ENCODE data around the gene COPS7B.

GRCh38 chr2:231764760-231765159, 21.5 kb upstream of the COPS7B start:
- TF ChIP-seq YY1 (IDR thresholded peaks at IDR 0.05; ENCODE audit: low read depth, low read length) (no peak), CTCF (IDR thresholded peaks at IDR 0.05; ENCODE audit: control extremely low read depth in 1 of 3, insufficient read depth in 1 of 3, low read depth in 1 of 3, low read length in 3 of 3) (no peak), FOSL1 (IDR thresholded peaks at IDR 0.05; ENCODE audit: insufficient read depth, low read depth, low read length) (no peak), ZNF274 (IDR thresholded peaks at IDR 0.05; ENCODE audit: borderline replicate concordance, extremely low read depth, low read length) (no peak), KDM4A (IDR thresholded peaks at IDR 0.05; ENCODE audit: low read depth, low read length, severe bottlenecking) (no peak), JUN (IDR thresholded peaks at IDR 0.05; ENCODE audit: low read depth, low read length) (no peak), POLR2A (IDR thresholded peaks at IDR 0.05; ENCODE audit: control extremely low read depth in 1 of 2, low read depth in 2 of 2, low read length in 2 of 2) (no peak), GABPA (IDR thresholded peaks at IDR 0.05; ENCODE audit: borderline replicate concordance, insufficient read depth, low read length) (no peak), TAF1 (IDR thresholded peaks at IDR 0.05; ENCODE audit: low read depth, low read length) (no peak), POLR2AphosphoS5 (IDR thresholded peaks at IDR 0.05; ENCODE audit: low read depth, low read length) (no peak), NRF1 (IDR thresholded peaks at IDR 0.05; ENCODE audit: low read depth, low read length) (no peak)

Data from H1 (cell line).